HG02970 (cell line): ENCODE measurements around the gene IGF2R.

ENCODE experiments used
- ATAC-seq: cut with Tn5 transposase; IDR thresholded peaks from one replicate; pipeline ENCODE4 v1.9.1; 2021; ENCODE audit warnings: mild to moderate bottlenecking, moderate library complexity, moderate number of reproducible peaks; ENCODE audit not compliant: unreplicated experiment, low FRiP score

The IGF2R gene

DNA sequence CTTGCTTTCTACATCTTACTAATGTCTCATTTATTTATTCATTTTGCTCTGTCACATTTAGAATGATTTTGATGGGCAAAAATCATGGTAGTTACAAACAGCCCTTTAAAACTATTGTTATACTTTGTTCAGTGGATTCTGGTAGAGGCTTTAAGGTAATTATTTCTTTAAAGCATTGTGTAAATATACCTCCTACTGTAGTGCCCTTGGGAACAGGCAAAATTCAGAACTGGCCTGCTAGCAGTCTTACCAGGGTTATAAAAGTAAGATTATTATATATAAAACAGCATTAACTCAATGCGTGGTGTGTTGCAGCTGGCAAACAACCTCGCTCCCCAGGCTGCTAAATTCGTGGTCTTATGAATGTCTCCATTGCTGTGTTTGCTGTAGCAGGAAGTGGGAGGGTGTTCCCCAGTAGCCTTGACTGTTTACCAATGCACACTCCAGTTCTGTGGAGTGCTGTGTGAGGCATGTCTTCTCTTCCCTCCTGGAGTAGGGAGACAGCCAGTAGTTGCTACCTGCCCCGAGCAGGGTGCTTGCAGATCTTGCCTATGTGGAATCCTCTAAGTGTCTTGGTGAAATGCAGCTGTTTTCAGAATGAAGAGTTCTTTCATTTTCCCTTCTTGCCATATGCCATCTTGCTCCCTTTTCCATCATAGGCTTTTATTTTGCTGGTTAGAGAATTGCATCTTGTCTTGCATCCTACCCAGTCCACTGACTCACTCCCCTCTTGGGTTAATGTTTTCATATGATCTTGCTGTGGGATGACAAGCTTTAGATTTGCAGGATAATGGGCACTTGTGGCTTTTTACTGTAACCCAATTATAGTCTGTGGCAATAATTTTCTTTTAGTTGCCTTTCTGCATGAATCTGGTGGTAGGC lies 45.3 kb downstream of the IGF2R start:
- no peak for ATAC-seq

DNA sequence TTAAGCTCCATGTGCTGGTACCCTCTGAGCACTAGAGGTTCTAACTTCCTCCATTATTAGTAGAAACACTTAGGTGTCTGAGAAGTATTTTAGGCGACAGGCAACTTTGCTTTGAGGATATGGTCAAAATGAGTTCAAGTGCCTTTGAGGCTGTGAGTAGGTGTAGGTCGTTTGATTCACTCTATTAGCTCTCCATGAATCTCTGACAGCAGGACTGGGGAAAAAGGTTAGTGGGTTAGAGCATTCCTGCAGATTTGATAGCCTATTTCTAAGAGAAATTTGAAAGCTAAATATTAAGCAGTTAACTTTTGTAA lies 45.9 kb downstream of the IGF2R start:
- ATAC-seq: no peak

DNA sequence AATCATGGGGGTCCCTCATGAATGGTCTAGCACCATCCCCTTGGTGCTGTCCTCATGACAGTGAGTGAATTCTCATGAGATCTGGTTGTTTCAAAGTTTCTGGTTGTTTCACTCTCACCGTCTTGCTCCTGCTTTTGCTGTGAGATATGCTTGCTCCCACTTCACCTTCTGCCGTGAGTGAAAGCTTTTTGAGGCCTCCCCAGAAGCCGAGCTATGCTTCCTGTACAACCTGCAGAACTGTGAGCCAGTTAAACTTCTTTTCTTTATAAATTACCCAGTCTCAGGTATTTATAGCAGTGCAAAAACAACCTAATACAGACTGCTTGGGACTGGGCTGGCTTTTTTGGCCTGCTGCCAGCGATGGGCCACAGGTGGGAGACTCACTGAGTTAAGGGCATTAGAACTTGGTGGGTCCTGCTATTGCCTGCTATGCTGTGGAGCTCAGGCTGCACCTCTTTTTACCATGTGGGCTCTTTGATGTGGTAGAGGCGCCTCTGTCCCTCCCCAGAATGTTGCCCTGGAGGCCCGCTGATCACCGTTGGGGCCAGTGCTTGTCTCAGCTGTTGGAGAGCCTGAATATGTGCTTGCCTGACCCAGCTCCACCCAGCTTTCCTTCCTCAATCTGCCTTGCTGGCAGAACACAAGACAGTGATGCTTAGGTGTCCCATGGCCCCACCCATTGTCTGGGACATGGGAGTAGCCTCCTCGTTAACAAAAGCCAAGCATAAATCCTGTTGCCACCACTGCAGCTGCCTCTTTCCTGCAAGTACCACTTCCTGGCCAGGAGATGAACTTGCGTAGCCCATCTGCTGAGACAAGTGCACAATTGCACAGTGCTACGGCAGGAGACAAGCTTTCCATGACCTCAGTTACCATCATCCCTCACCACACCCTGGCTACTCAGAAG lies 47.1 kb downstream of the IGF2R start:
- no peak for ATAC-seq

DNA sequence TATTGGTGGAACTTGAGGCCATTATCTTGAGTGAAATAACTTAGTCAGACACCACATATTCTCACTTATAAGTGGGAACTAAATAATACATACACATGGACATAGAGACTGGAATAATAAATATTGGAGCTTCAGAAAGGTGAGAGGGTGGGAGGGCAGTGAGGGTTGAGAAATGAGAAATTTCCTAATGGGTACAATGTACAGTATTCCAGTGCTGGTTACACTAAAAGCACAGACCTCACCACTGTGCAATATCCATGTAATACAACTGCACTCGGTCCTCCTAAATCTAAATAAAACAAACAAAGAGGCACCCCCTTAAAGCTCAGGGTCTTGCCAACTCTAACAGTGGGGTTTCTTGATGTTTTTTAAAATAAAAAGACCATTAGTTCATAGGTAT lies 53.2 kb downstream of the IGF2R start:
- ATAC-seq: no peak

DNA sequence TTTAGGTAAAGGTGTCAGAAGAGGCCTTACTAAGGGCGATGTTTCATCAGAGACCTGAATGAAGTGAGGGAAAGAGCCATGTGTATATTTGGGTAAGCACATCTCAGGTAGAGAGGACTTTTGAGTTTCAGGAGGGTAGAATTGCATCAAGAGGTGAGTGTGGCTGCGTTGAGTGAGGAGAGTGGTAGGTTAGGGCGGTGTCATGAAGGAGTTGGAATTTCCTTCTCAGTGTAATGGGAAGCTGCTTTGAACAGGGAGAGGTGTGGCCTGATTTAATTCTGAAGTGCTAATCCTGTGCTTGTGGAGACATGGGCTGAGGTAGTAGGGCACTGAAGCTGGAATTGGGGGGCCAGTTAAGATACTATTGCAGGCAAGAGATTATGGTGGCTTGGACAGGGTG lies 53.9 kb downstream of the IGF2R start:
- no peak for ATAC-seq

DNA sequence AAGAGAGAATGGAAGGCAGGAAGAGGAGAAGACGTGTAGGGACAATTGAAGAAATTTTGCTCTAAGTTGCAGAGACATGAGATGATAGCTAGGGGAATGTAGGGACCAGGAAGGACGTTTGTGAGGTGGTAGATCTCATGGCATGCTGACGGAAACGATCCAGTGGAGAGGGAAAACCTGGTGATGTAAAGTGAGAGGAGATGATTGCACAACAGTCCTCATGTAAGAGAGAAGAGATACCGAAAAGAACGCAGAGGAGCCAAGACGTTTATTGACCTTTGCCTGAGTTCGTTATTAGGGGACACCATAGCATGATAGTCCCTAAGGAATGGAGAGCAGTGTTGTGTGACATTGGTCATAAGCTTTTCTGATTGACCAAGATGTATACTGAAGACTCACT lies 55.3 kb downstream of the IGF2R start:
- ATAC-seq: no peak

DNA sequence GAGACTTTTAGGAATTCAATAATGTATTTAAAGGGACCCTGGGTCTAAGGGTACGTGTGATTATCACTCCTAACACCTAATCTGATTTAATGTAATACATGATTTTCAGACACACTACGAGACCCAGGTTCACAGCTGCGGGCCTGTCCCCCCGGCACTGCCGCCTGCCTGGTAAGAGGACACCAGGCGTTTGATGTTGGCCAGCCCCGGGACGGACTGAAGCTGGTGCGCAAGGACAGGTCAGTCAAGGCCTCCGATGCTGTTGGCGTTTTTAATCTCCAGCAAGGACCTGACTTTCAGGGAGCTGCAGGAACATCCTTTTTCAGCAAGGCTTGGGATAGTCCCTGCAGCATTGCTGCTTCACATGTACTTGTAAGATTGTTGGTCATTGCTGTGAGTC lies 58.2 kb downstream of the IGF2R start:
- ATAC-seq: no peak

DNA sequence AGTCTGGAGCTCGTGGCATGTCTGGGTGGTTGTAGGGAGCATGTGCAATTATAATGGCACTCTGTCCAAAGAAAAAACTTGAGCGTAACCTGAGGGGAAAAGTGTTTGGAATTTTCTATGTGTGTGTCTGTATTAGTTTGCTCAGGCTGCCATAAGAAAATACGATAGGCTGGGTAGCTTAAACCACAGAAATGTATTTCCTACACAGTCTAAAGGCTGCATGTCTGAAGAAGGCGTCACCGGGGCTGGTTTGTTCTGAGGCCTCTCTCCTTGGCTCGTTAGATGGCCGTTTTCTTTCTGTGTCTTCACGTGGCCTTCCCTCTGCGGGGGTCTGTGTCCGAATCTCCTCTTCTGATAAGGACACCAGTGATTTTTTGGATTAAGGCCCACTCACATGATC lies 59.0 kb downstream of the IGF2R start:
- no peak for ATAC-seq

DNA sequence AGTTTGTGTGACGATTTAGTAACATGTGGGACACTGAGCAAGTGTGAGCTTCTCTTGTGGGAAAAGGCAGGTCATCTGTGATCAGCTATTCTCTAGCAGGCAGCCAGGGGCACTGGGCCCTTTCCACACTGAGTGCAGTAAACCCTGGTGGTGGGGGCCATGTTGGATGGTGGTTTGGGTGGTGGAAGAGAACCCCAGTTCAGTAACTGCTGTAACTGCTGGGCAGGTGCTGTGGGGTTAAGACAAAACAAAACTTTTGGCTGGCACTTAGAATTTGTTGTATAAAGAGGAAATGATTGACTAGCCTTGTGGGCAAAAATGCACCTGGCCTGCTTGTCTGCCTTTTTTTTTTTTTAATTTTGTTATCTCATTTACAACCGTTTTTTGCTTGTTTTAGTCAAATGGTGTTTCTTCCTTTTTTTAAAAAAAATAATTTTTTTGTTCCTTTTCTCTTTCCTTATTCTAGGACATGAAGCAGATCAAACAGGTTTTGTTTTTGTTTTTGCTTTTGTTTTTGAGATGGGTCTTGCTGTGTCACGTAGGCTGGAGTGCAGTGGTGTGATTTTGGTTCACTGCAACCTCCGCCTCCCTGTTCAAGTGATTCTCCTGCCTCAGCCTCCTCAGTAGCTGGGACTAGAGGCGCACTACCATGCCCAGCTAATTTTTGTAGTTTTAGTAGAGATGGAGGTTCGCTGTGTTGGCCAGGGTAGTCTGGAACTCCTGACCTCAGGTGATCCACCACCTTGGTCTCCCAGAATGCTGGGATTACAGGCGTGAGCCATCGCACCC lies 59.8 kb downstream of the IGF2R start:
- ATAC-seq: no peak

DNA sequence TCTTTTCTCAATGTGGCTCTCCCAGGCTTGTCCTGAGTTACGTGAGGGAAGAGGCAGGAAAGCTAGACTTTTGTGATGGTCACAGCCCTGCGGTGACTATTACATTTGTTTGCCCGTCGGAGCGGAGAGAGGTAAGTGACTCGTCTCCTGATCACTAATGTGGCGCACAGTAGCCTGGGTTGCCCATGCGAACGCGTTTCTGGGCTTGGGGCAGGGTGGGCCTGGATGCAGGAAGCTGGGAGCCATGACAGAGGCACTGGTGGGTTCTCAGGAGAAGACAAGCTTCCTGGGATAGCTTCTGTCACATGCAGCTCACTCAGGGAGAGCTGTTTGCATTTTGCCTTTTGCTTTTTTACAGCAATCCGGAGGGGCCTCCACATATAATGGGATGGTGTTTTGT lies 60.6 kb downstream of the IGF2R start:
- no peak for ATAC-seq

DNA sequence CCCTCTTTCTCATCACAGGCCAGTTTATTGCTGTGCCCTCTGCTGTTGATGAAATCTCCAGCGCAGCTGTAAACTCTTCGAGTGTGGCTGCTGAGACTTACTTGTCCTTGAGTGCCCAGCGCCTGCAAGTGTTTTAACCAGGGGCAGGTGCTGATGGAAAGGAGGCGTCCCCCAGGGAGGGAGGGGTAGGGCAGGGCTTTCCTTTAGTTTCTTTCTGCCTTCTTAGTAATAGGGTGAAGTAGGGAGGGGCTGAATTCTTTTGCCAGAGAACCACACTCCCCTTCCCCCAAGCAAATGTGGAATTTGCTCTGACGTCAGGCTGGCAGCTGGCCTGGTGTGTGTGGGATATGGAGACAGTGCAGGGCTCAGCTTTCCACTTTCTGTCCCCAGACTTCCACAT lies 61.2 kb downstream of the IGF2R start:
- ATAC-seq: no peak

DNA sequence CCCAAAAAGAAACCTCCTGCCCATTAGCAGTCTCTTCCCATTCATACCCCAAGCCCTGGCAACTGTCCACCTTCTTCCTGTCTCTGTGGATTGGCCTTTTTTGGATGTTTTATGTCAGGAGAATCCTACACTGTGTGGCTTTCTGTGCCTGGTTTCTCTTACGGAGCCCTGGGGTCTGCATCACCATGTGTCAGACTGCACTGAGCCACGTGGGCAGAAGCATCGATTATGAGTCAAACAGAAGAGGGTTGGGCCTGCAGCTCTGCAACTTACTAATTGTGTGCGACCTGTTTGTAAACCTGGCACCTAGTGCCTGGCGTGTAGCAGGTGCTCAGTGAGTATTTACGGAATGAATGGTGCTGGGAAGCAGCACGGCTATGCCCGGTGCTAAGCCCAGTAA lies 62.6 kb downstream of the IGF2R start:
- no peak for ATAC-seq

DNA sequence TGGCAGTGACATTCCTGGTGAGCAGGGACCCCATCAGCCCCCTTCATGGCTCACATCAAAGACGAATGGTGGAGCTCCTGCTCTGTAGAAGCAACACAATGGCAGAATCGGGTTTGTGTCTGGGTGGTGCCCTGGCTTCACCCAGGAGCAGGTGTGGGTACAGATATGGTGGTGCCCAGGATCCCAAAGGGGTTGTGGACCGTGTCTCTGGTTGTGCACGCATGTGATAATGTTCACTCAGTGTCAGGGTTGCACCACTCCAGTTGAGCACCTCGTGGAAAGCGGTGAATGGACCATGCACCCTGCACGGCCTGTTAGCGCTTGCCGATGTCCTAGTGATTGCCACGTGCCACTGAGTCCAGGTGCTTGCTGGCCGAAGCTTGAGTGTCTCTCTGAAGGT lies 63.0 kb downstream of the IGF2R start:
- no peak for ATAC-seq

DNA sequence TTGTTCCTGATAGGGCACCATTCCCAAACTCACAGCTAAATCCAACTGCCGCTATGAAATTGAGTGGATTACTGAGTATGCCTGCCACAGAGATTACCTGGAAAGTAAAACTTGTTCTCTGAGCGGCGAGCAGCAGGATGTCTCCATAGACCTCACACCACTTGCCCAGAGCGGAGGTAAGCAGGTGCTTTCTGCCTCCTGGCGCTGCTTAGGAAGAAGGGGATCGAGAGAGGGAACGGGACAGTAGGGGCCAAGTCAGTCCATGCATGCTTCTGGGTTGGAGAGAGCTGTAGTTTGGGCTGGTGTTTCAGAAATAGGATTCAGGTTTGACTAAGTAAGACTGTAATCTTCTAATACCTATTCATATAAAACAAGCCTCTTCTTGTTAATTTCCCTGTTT lies 63.7 kb downstream of the IGF2R start:
- ATAC-seq: no peak

DNA sequence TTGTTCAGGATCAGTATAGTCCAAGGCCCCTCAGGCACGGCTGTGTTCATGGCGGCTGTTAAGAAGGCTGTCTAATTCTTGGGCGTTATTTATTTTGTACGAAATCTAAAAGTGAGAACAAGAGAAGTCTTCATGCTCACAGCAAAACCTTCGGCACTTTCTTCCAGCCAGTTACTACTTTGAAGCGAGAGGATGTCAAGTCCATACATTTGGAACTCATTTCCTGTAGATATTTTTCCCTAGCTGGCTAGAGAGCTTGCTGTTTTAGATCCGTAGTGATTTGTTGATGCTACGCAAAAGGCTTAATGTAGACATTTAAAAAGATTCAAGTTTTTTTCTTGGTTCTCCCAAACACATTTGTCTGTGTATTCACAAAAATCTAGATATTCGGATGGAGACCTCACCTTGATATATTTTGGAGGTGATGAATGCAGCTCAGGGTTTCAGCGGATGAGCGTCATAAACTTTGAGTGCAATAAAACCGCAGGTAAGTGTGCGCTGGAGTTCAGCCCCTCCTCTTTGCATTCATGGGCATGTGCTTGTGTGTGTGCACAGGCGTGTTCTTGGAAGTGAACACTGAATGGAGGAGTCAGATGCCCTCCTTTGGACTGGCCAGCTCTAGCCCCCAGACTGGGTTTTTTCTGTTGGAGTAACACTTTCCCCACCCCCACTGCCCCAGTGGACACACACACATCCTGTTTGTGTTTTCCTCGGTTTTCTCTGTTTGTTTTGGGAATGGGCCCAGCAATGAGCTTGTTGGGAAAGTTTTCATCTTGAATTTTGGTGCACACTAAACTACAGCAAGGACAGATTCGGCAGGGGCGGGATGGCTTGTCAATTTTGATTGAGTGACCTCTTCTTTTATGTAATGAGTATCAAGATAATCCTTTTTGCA lies 65.4 kb downstream of the IGF2R start:
- no peak for ATAC-seq

DNA sequence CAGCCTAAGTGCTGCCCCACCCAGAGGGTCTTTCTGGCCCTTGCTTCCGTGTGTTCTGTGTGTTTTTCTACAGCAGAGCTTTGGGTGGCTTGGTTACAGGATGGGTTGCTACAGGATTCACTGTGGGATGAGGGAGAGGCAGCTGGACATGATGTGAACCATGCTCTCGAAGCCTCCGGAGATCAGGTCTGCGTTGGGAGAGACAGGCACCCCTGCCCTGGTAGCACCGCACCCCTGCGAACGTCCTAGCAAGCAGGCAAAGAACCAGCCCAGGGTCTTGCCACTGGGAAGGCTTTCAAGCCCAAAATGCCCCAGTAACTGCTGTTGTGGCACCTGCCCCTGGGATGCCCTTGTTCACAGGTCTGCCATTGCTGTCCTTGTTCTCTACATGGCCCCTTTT lies 66.4 kb downstream of the IGF2R start:
- no peak for ATAC-seq

DNA sequence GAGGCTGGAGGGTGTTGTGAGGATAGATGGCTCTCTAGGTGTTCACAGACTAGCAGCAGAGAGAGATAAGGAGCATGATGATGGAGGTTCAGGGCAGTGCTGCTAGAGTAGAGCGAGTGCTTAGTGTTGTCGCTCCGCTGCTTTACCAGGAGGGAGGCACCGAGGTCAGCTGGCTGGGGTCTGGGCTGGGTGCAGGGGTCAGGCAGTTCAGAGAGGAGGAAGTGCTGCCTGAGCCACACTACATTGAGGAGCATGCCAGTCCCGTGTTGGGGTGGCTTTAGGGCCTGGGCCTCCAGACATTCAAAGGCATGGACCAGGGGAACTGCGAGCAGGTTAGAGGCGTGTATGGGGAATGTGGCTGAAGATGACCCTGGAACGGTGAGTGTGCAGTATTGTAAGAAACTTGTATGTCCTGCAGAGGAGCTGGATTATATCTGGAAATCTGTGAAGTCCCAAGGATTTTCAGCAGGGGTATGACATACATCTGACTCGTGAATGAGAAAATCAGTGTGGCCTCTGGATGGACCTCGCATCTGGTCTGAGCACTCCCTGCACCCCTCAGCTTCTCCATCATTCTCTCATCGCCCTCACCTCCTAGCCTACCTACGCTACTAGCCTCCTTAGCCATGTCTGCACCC lies 66.9 kb downstream of the IGF2R start:
- no peak for ATAC-seq

DNA sequence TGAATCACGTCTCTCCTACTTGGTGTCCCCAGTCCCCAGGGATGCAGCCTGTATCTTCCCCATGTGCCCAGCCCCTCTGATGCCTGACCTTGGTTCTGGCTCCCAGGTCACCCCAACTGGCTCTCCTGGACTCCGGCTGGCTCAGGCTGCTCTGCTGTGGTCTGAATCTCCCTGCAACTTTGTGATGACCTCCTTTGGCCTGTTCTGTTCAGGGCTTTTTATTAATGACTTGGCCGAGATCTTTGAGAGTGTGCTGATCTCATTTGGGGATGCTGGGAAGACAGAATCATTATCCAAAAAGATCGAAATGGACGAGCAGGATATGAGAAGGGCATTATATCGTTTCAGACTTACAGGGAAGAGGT lies 67.4 kb downstream of the IGF2R start:
- ATAC-seq: no peak

DNA sequence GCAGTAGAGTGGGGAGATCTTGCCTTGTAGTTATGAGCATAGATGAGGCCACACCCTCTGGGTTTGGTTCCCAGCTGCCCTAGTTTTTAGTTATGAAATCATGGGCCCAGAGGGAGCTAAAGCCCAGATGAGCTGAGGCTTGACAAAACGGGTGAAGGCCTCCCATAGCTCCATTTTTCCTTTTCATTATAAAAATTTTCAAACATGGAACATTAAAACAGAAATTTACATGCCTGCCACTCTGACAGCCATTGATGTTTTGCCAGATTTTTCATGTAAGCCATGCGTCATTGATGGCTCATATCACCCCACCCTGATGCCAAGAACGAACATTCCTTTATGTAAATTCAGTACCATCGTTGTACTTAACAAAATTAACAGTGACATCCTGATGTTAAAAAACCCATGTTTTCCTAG lies 67.9 kb downstream of the IGF2R start:
- no peak for ATAC-seq

DNA sequence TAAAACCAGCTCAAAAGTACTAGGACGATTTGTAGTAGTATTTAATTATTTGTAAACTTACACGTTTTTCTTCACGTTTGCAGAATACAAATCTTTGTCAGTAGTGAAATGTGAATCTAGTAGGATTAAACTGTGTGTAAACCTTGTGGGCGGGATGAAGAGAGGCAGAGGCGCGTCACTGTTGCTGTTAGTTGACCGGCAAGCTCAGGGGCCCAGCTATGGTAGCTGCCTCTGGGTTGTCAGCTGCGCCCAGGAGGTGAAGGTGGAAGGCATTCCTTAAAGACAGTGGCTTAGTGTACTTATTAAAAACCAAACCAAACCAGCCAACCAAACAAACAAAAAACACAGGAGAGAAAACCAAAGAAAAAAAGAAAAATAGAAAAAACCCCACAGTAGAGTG lies 69.6 kb downstream of the IGF2R start:
- ATAC-seq: no peak
